ENCODE data around the gene PNPLA5.

DNA sequence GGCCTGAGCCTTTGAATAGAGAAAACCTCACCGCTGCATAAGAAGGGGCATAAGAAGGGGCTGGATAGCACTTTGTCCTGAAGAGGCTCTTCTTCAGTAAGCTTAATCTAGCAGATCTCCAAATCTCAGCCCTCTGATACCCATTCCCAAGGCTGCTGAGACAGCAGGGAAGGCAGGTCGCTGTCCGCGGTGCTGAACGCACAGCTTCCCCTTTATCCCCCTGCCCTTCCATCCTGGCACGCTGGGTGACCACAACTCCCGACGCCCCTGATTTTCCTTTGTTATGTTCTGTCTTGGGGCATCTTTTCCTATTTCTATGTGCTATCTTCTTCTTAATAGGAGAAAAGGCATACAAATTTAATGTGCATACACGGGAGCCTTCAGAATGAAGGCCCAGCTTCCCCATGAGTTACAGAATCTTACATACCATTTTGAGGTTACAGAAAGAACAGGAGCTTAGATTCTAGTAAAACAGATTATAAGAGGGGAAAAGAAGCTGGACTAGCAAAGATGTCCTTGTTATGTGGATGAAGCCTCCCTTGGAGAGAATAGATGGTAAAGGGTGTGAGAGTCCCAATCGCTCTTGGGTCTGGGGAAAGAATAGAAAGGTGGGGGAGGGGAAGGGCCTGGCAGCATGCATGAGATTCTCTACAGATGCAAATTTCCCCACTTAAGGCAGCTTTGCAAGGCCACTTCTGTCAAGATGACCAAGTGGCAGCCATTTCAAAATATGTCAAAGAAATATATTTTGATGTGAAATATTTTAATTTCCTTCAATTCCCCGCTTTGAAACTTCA lies 23.8 kb downstream of the PNPLA5 start:
- TF ChIP-seq, protein P1, sequence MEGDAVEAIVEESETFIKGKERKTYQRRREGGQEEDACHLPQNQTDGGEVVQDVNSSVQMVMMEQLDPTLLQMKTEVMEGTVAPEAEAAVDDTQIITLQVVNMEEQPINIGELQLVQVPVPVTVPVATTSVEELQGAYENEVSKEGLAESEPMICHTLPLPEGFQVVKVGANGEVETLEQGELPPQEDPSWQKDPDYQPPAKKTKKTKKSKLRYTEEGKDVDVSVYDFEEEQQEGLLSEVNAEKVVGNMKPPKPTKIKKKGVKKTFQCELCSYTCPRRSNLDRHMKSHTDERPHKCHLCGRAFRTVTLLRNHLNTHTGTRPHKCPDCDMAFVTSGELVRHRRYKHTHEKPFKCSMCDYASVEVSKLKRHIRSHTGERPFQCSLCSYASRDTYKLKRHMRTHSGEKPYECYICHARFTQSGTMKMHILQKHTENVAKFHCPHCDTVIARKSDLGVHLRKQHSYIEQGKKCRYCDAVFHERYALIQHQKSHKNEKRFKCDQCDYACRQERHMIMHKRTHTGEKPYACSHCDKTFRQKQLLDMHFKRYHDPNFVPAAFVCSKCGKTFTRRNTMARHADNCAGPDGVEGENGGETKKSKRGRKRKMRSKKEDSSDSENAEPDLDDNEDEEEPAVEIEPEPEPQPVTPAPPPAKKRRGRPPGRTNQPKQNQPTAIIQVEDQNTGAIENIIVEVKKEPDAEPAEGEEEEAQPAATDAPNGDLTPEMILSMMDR (IDR thresholded peaks at IDR 0.05; ENCODE audit: low read depth, low read length): no peak
- no peak for TF ChIP-seq EZH2phosphoT487 (IDR thresholded peaks at IDR 0.05; ENCODE audit: low read depth)
